SU-DHL-6 (cell line): ENCODE data around the gene KRT27.

ENCODE experiments used
- CTCF ChIP-seq: fragments of 200-600 bp; sonication (generic); IDR thresholded peaks from one replicate; pipeline ENCODE4 v1.5.1; 2017; ENCODE audit warnings: antibody characterized with exemption, mild to moderate bottlenecking, low read length, moderate library complexity; ENCODE audit not compliant: insufficient read depth, poor library complexity, severe bottlenecking
- EZH2phosphoT487 ChIP-seq: fragments of 200-600 bp; sonication (generic), shearing (Covaris generic); conservative IDR thresholded peaks from 2 replicates; pipeline ENCODE4 v1.6.1; 2018; ENCODE audit warnings: mild to moderate bottlenecking, antibody characterized with exemption, low read length, moderate library complexity, mixed read lengths

- no peak for TF ChIP-seq CTCF
- TF ChIP-seq EZH2phosphoT487, result no peak
These were observed 37.3 kb upstream of the KRT27 start for GRCh38 chr17:40819528-40820125.
